ENCODE measurements around the gene LANCL1. TPM values are rescaled to one million over a fixed set of nuclear protein-coding genes. Genes with fewer than 3 reads are reported as not detected.
A peak's percentile ranks its signal among the peaks of the same experiment; 100 is the strongest.

The LANCL1 gene
- total RNA-seq, 1 experiment from 2014 or later, result 30.6 TPM

DNA sequence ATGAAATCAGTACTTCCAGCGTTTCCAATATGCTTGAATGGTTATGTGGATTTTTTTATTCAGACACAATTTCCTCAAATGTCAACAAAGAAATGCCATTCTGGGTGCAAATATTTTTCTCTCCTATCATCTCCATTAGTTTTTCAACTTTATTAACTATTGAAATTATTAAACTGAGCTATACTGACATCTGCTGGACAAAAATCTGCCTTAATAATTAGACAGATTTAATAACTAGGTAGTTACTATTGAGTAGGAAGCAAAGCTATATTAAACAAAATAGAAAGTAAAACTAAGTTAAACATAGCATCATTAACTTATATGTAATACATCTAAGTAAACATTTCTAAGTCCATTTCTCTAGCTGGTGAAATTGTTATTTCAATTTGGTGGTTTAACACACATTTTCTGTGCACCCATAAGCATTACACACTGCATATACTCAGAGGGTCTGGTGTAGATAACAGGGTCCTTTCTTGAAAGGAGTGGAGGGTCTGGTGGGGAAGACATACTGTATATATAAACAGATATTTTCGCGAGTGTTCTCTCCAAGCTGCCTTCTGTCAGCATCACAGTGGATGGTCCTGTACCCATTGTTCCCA, 77.0 kb downstream of the LANCL1 start:
- no peaks in the 10 kb centered on the region for H3K9me3 Mint-ChIP-seq (ENCODE audit: unreplicated experiment)
- H3K9me3 ChIP-seq, result no peaks in the 10 kb centered on the region
- H3K4me3 ChIP-seq (ENCODE audit: low read depth, low read length), result no peak overlapping the region
- no peaks in the 10 kb centered on the region for H3K4me1 Mint-ChIP-seq (ENCODE audit: low read depth, unreplicated experiment)
- CTCF ChIA-PET, result no interaction called here
- intact Hi-C loops (cut with micrococcal nuclease; ENCODE audit: unreplicated experiment), result loop anchor here (1.0 to 2.0 kb wide), 3 partner anchors 36 to 423 kb away; no protein-coding TSS in a partner anchor
- BruUV-seq (replicated peaks), result no TSS peak
- no peaks in the 10 kb centered on the region for H3K36me3 Mint-ChIP-seq (ENCODE audit: insufficient read depth, unreplicated experiment)
- peak in 1 of 2 experiments; percentile 11 for DNase-seq
- peaks cover 6% of the 10 kb centered on the region for H3K27me3 Mint-ChIP-seq (ENCODE audit: insufficient read depth, unreplicated experiment)
- no peaks in the 10 kb centered on the region for H3K4me1 ChIP-seq
- H3K36me3 ChIP-seq (ENCODE audit: control insufficient read depth, insufficient read depth, low read length), result no peaks in the 10 kb centered on the region
- no peaks in the 10 kb centered on the region for H3K27me3 ChIP-seq (replicated peaks; ENCODE audit: control insufficient read depth, insufficient read depth, low read length)
- no peak overlapping the region for H3K27ac Mint-ChIP-seq (ENCODE audit: unreplicated experiment)
- TF ChIP-seq, protein P1, sequence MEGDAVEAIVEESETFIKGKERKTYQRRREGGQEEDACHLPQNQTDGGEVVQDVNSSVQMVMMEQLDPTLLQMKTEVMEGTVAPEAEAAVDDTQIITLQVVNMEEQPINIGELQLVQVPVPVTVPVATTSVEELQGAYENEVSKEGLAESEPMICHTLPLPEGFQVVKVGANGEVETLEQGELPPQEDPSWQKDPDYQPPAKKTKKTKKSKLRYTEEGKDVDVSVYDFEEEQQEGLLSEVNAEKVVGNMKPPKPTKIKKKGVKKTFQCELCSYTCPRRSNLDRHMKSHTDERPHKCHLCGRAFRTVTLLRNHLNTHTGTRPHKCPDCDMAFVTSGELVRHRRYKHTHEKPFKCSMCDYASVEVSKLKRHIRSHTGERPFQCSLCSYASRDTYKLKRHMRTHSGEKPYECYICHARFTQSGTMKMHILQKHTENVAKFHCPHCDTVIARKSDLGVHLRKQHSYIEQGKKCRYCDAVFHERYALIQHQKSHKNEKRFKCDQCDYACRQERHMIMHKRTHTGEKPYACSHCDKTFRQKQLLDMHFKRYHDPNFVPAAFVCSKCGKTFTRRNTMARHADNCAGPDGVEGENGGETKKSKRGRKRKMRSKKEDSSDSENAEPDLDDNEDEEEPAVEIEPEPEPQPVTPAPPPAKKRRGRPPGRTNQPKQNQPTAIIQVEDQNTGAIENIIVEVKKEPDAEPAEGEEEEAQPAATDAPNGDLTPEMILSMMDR (IDR thresholded peaks at IDR 0.05; ENCODE audit: insufficient read depth in 1 of 2, low read depth in 1 of 2, low read length in 1 of 2, severe bottlenecking in 1 of 2, unreplicated experiment in 1 of 2), result peak; percentile 34 to 37
- POLR2A ChIA-PET, result no interaction called here
- H3K4me3 Mint-ChIP-seq (ENCODE audit: unreplicated experiment), result no peak overlapping the region

DNA sequence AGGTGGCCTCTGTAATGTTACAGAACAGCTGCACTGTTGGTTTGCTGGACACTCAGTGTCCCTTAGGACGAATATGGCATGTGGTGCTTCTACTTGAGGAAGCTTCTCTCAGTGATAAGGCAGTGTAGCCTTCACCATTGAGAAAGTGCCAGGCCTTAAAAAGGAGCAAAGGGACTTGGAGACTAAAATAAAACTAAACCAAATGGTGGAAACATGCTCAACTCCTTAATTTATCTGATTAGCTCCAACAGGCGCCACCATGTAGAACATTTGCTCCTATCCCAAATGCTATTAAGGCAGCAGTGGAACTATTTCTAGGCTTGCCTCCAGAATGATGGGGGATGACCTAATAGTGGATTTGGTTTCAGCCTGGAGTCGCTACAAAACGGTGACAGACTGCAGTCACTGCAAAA, 84.1 kb downstream of the LANCL1 start:
- intact Hi-C loops (cut with micrococcal nuclease; ENCODE audit: unreplicated experiment), result no loop called here
- H3K27ac Mint-ChIP-seq (ENCODE audit: unreplicated experiment), result no peak overlapping the region
- no peaks in the 10 kb centered on the region for H3K9me3 Mint-ChIP-seq (ENCODE audit: unreplicated experiment)
- Histone ChIP-seq H3K27me3 (replicated peaks; ENCODE audit: control insufficient read depth, insufficient read depth, low read length) (no peaks in the 10 kb centered on the region), H3K4me3 (ENCODE audit: low read depth, low read length) (no peak overlapping the region), H3K9me3 (no peaks in the 10 kb centered on the region), H3K4me1 (no peaks in the 10 kb centered on the region), H3K36me3 (ENCODE audit: control insufficient read depth, insufficient read depth, low read length) (no peaks in the 10 kb centered on the region)
- H3K4me3 Mint-ChIP-seq (ENCODE audit: unreplicated experiment), result no peak overlapping the region
- DNase-seq, result no peak
- H3K4me1 Mint-ChIP-seq (ENCODE audit: low read depth, unreplicated experiment), result no peaks in the 10 kb centered on the region
- TF ChIP-seq, protein P1 (IDR thresholded peaks at IDR 0.05; ENCODE audit: insufficient read depth in 1 of 2, low read depth in 1 of 2, low read length in 1 of 2, severe bottlenecking in 1 of 2, unreplicated experiment in 1 of 2), result no peak
- H3K36me3 Mint-ChIP-seq (ENCODE audit: insufficient read depth, unreplicated experiment), result no peaks in the 10 kb centered on the region
- H3K27me3 Mint-ChIP-seq (ENCODE audit: insufficient read depth, unreplicated experiment), result peaks cover 2% of the 10 kb centered on the region
- BruUV-seq (replicated peaks), result no TSS peak
- ChIA-PET CTCF (no interaction called here), POLR2A (no interaction called here)

DNA sequence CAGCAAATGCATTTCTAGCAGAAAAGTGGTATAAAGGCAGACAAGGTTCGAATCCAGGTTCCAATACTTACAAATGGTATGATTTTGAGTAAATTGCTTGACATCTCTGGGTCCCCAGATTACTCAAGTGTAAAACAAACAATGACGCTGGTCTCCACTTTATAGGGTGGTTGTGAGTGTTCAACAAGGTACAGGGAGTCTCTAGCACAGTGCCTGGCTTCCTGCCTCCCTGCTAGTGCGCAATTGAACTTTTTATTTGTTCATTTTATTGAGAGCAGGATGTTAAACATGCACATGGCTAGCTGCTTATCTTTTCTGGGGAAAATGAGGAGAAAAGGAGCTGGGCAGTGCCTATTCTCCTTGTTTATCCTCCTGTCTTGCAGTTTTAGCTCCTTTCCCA, 86.7 kb downstream of the LANCL1 start:
- Mint-ChIP-seq H3K4me1 (ENCODE audit: low read depth, unreplicated experiment) (no peaks in the 10 kb centered on the region), H3K4me3 (ENCODE audit: unreplicated experiment) (no peak overlapping the region), H3K27me3 (ENCODE audit: insufficient read depth, unreplicated experiment) (peaks cover 3% of the 10 kb centered on the region), H3K9me3 (ENCODE audit: unreplicated experiment) (no peaks in the 10 kb centered on the region), H3K36me3 (ENCODE audit: insufficient read depth, unreplicated experiment) (no peaks in the 10 kb centered on the region), H3K27ac (ENCODE audit: unreplicated experiment) (no peak overlapping the region)
- Histone ChIP-seq H3K36me3 (ENCODE audit: control insufficient read depth, insufficient read depth, low read length) (no peaks in the 10 kb centered on the region), H3K4me3 (ENCODE audit: low read depth, low read length) (no peak overlapping the region), H3K4me1 (no peaks in the 10 kb centered on the region), H3K27me3 (replicated peaks; ENCODE audit: control insufficient read depth, insufficient read depth, low read length) (no peaks in the 10 kb centered on the region), H3K9me3 (no peaks in the 10 kb centered on the region)
- intact Hi-C loops (cut with micrococcal nuclease; ENCODE audit: unreplicated experiment), result no loop called here
- no TSS peak for BruUV-seq (replicated peaks)
- DNase-seq, result no peak
- POLR2A ChIA-PET, result no interaction called here
- TF ChIP-seq, protein P1 (IDR thresholded peaks at IDR 0.05; ENCODE audit: insufficient read depth in 1 of 2, low read depth in 1 of 2, low read length in 1 of 2, severe bottlenecking in 1 of 2, unreplicated experiment in 1 of 2), result no peak
- CTCF ChIA-PET, result no interaction called here
